ENCODE data around the gene DNMT3A.
"Not testable (repeated sequence)": the region's sequence is repeated elsewhere in the genome, so short reads cannot be mapped to it uniquely, and the experiment has no call there.

The DNMT3A gene

DNA sequence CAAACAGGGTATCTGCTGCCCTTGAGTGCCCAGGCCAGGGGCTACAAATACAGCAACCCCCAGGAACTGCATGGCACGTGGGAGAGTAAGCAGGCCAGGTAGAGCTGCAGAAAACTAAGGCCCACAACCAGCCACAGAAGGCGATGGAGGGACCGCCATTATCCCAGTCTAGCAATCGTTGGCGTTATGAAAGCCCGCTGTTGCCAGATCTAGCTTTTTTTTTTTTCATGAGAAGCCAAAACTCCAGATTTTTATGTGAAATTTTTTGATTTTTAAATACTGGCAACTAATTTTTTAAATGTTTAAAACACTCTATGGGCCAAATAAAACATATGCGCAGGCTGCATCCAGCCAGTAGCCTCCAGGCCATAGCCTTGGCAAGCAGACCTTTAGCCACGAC lies 59.8 kb downstream of the DNMT3A start:
- no peak for DNase-seq (ENCODE audit: low read depth)

DNA sequence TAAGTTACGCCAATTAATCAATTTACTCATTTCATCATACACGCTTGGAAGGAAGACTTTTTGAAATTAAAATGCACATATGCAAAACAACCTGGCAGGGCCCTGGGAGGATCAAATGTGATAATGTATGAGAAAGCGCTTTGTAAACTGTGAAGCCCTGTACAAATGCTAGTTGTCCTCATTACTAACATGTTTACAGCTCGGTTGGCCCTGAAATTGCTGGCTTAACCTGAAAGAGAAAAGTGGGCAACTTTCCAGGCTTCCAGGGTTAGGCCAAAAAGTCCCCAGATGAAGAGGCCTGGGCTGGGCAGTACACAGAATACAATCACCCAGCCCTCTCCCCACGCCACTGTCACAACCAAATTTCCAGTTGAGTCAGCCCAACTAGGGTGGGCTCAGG lies 60.2 kb downstream of the DNMT3A start:
- DNase-seq (ENCODE audit: low read depth), result no peak

DNA sequence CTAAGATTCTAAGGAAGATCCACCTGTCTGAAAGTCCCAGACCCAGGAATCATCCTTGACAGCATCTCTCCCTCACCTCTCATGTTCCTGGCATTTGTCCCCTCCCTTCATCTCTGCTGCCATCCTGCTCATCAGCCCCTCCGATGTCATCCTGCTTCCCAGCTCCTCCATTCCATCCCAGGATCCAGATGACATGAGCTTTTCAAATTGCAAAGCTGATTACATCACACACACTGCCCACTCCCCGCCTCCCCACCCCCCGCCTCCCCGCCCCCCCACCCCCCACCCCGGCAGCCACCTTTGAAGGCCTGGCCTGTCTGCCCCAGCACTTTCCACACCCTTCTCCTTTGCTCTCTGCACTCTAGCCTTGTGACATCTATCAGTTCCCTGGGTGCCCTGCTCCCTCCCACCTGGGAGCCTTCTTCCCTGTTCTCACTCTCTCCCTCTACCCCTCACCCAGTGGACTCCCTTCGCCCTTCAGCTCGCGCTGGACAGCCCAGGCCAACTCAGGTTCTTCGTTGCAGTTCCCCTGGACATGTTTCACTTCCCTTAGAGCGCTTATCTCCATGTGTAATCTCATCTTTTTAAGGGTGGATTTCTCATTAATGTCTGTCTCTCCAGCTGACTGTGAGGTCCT lies 61.6 kb downstream of the DNMT3A start:
- no peak for DNase-seq (ENCODE audit: low read depth)

DNA sequence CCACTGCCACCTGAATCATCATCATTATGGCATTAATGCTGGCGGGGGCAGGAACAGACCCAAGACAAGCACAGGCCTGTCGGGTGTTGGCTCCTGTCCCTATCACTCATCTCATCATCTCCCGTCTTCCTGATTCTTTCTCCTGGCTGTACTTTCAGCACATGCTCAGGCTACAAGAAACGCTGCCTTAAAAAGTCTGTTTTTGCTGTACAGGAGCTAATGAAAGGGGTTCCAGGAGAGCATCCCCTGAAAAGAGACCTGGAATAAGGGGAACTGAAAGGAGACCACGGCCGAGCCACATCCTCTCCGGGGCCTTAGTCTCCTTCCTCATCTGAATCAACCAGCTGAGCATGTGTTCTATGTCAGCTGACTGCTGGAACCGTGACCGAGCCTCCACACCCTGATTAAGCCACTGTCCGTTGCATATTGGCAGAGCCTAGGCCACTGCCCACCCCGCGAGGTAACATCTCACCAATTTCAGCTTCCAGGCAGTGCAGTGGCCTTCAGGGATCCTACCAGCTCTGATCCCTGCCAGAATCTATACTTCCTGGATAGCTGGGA lies 62.6 kb downstream of the DNMT3A start:
- no peak for DNase-seq (ENCODE audit: low read depth)

DNA sequence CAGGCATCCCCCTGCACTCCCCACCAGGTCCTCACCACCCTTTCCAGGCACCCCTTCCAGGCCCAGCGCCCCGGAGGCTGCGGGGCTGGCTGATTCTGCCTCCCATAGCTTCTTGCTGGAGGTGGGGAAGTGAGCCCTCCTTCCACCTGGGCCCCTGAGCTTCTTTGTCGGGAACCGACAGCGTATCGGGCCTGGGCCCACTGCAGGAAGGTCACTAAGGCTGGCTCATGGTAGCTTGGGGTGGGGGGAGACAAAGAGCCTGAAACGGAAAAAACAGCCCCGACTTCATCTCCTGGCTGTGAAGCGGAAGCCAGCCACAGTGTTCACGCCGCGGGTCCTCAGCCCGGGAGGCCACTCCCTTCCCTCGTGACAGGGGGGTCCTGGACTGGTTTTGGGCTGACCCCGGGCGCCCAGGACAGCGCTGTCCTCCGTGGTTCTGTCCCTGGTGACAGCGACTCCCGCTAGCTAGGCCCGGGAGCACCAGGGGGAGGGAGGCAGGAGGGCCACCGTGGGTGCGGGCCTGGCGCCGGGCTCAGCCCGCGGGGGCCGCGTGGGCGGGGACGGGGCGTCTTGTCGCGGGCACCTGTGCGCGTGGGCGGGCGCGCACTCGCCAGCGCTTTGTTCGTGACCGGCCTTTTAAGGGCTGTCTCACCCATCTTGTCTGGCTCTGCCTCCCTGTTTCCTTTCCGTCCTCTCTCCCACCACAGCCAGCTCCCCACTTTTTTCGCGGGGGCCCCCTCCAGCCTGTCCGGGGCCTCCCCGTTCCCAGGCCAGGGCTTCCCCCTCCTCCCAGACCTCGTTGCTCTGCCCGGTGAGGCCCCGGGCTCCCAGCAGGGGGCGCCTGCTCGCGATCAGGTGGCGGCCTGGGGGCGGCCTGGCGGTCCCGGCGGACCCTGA lies 64.9 kb downstream of the DNMT3A start:
- no peak for DNase-seq (ENCODE audit: low read depth)

DNA sequence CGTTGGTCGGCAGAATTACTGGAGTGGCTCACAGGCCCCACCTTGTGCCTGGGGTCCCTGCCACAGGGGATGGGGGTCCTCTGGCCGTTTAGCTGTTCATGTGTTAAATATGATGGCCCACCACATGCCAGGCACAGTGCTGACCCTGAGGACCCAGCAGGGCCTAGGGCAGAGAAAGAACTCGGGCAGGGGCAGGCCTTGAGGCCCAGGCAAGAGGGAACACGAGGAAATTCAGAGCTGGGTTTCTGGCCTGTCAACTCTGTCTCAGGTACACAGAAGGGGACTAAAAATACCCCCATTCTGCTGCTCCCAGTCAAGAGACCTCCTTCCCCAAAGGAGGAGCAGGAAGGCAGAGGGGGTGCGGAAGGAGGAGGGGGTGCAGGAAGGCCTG lies 66.2 kb downstream of the DNMT3A start:
- DNase-seq (ENCODE audit: low read depth), result no peak

DNA sequence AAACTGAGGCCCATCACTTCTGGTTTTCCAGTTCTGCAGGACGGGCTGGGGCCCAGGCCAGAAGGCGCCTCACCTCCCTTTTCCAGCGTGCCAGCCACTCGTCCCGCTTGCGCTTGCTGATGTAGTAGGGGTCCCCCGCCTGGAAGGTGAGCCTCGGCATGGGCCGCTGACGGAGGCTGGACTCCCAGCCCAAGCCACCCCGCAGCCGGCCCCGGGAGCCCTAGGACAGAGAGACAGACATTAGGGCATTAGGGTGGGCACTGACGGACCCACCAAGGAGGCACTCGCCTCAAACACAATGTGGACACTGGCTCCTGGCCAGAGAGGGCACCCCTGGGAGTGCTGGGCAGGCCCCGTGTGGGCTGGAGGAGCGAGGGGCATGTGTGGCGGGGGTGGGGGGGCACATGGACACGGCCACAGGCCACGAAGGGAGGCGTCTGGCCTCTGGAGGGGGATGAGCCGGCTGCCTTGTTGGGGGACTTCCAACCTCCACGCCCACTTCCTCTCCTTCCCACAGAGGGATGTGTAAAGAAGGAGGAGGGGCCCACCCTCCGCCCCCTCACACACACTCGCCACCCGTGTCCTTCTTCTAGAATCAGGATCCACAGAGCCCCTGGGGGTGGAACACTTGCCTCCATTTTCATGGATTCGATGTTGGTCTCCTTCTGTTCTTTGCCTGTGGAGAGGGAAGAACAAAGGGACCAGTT lies 66.7 kb downstream of the DNMT3A start:
- no peak for DNase-seq (ENCODE audit: low read depth)

DNA sequence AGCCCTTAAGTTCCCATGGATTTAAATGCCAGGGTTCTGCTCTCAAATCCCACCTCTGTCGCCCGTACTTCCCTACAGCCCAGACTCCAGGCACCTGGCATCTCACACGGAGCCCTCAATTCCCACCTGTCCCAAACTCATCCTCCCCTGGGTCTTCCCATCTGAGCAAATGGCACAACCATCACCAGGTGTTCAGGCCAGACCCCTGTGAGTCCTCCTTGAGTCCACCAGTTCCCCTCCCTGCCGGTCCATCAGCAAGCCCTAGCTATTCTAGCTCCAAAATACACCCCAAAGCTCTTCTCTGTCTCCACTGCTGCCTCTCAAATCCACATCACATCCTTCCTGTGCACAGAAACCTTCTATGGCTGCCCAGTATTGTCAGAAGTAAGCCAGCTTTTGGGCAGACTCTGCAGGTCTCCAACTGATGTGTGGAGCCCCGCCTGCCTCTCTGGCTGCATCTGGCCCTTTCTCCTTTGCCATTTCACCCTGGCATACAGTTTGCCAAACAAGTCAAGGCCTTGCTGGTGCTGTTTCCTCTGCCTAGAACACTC lies 67.7 kb downstream of the DNMT3A start:
- no peak for DNase-seq (ENCODE audit: low read depth)

DNA sequence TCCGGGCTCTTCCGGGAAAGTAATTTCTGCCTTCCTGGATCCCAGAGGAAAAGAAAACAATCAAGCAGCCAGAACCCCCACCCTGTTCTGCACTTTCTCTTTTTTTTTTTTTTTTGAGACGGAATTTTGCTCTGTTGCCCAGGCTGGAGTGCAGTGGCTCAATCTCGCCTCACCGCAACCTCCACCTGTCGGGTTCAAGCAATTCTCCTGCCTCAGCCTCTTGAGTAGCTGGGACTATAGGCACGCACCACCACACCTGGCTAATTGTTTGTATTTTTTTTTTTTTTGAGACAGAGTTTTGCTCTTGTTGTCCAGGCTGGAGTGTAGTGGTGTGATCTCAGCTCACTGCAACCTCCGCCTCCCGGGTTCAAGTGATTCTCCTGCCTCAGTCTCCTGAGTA lies 69.0 kb downstream of the DNMT3A start:
- not testable (repeated sequence) for DNase-seq (ENCODE audit: low read depth)

DNA sequence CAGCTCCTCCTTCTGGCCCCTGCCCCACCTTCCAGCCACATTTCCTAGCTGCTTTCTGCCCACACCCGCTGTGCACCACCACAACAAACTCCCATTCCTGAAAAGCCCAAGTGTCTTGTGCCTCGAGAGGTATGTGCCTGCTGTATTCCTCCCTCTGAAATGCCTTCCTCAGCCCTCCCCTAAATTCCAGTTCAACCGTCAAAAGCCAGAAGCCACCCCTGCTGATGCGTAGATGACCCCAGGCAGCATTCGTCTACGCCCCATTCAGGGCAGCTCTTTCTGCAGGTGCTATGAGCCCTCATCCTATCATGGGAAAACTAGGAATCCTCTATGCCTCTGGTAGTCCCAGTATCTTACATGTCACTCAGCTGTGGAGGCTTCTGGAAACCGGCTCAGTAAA lies 71.7 kb downstream of the DNMT3A start:
- no peak for DNase-seq (ENCODE audit: low read depth)

DNA sequence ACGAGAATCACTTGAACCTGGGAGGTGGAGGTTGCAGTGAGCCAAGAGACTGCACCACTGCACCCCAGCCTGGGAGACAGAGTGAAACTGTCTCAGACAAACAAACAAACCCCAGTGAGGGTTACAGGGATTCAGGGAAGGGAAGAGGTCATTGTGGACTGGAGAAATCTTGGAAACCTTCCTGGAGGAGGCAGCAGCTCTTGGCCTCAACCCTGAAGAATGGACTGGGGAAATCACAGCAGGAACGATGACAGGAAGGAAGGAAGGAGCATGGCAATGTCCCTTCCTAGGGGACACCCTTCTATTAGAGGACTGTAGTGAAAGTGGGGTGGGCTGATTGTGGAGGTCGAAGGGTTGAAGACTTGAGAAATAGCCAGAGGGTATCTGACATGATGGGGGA lies 72.5 kb downstream of the DNMT3A start:
- DNase-seq (ENCODE audit: low read depth), result no peak

DNA sequence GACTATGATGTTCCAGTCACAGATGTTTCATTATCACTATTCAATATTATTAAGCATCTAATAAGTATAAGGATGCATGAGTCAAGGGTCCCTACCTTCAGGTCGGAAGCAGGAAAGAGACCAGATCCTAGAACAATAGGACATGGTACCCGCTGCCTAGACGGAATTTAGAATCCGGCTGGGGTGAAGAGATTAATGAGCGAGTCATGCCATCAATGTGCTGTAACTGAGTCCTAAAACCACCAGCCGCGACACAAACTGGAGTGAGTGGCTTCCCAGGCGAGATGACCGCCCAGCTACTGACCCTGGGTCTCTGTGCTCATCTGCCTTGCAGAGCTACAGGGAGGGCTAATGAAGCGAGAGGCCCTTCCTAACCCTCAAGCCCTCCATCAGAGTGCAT lies 73.6 kb downstream of the DNMT3A start:
- DNase-seq (ENCODE audit: low read depth), result no peak

DNA sequence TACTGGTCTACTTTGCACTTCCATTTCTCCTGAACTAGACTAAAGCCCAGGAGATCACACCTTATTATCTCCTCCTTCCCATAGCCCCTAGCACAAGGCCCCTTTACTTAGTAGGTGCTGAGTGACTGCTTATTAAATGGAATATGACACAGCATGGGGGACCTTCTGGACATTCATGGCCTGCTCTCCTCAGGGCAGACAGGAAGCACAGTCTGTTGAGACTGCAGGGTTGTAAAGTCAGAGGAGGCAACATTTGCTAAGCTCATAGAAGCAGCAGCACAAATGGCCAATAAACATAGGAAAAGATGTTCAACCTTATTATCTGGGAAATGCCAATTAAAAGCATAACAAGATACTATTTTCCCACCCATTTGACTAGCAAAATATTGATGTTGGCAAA lies 75.3 kb downstream of the DNMT3A start:
- no peak for DNase-seq (ENCODE audit: low read depth)

DNA sequence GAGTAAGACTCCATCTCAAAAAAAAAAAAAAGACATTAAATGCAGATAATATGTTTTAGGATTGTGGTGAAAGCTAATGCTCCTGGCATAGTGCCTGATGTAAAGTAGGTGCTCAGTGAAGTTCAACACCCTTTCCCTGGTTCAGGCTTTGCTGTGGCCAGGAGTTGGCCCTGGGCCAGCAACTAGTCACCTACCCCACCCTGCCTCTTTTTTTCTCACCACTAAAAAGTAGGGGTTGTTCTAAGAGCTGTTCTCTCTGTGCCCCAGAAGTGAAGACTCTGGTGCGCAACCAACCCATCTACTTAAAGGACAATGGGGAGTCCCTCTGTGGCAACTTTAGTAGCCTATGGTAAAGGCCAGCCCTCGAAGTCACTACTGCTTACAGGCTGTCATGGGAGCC lies 75.9 kb downstream of the DNMT3A start:
- no peak for DNase-seq (ENCODE audit: low read depth)

DNA sequence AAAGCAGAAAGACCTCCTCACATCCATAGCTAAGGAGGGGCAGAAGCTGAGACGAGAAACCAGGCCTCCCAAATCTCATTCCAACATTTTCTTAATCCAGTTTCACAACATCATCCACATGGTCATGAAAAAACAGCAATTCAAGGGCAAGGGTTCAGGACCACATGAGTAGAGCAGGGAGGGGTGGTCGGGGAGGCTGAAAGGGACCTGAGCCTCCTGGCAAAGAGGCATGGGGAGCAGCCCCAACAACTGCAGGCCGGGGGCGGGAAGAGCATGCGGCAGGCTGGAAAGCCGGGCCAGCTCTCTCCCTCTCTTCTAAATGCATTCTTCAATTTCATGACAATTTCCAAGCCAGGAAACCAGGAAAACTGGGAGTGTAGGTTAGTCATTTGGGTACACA lies 76.7 kb downstream of the DNMT3A start:
- DNase-seq (ENCODE audit: low read depth), result no peak

DNA sequence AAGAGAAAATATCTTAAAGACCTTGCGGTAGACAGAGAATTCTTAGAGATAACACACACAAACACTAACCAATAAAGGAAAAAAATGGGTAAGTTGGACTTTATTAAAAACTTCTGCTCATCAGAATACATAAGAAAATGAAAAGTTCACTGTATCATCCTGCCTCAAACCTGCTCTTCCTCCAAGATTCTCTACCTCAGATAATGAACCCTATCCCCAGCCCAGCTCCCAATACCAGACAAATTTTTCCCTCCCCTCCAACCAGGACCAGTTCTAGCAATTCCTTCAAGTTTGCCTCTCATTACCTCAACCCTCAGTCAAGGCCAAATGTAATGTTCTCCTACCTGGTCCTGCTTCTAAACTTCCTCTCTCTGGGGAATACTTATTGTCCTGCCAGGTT lies 79.4 kb downstream of the DNMT3A start:
- DNase-seq (ENCODE audit: low read depth), result no peak

DNA sequence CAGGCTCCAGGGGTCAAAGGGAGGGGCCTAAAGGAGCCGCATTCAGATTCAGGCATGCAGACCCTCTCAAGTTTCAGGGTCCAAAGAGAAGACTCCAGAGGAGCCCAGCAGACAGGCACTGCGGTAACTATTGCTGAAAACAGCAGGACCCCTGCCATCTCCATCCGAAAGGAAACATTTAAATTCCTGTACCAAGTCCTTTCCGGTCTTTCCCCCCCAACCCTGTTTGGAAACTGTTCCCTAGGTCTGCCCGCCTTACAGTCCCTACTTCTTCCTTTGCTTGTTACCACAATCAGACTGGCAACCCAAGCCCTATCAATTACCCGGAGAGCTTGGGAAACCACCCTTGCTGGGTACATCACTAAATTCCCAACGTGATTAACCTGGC lies 82.0 kb downstream of the DNMT3A start:
- no peak for DNase-seq (ENCODE audit: low read depth)

DNA sequence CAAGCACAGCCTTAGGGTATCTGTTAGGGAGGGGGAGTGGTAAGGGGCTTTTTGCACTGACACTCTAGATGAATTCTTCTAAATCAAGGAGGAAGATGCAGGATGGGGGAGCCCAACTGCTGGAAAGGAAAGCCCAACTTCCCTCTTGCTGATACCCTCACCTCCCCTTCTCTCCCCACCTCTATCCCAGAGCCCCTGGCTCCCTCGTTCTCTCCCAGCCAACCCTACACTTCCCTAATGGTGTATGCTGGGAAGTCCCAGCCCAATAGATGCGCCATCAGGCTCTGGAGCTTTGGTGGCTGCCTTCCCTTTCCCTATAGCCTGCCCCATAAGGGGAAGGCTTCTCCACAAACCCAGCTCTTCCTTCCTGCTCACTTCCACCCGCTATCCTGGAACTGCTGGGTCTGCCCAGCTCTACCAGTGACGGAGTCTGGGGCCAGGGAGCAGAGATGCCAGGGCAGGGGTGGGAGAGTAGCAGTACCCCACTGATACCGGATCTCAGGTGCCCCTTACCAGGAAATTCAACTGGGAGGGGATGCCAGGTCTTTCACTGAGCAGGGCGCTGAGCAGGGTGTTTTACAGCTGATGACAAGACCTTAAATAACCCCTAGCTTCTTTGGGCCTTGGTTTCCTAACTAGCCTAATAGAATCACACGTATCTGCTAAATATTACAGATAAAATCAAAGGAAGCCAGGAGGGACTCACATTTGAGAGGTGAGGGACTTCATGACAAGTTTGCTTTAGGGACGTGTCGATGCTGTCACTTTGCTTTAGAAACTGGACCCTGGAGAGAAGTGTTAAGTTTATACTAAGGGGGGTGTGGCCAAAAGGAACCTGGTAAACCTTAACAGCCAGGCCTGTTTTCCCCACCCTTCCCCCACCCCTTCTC lies 82.6 kb downstream of the DNMT3A start:
- no peak for DNase-seq (ENCODE audit: low read depth)

DNA sequence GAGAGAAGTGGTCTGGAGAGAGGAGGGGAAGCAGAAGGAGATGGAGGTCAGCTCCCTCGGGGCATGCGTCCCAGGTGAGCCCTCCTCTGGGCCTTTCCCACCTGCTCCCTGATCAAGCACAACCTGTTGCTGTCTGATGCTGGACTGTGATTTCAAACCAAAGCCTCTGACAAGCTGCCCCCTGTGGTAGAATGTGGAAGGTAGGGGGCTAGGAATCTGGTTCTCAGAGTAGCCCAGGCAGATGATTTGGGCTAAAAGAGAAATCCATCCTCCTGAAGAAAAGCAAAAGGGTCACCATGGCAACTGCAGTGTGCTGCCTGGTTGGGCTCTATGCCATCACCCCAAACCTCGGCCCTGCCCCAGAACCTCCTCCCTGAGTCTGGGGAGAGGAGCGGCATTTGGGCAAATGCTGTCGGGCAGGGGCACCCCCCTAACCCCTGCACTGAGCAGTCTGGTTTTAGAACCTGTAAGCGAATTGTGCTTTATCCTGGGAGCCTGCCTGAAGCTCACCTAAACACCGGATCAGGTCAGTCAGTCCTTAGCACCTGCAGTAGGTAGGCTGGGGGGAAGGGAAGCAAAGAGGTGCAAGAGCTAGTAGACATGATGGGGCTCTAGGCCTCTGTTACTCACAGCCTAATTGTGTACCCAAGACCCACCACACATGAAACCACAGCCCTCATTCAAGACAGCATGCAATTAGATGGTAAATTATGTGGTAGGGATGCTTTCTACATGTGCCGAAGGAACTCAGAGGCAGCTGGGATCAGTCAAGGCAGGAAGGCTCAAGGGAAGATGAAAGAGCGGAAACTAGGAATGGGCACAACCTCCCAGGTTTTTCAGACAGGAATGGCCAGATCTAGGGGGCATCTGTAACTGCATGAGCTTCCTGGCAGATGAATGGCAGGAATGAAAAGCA lies 83.5 kb downstream of the DNMT3A start:
- DNase-seq (ENCODE audit: low read depth), result no peak

DNA sequence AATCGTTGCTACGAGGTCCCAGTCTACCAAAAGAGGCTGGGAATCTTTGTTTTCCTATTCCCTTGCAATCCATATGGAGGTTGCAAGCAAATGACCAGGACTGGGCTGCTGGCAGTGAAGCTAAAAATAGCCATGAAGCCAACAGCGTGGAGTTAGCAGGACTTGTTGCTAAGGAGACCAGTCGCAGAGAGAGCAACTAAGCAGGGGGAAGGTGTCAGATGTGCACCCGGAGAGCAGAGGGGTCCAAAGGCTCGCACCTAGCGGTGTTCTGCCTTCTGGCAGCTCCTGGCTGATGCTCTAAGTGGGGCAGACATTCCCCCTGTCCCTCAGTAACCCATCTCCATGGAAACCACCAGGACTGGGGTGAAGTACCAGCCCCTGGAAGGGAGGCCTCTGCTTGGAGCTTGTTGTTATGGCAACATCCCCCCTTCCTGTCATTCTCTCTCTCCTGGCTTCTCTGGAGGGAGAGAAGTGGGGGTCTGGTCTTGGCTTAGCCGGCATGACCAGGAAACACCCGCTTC lies 84.6 kb downstream of the DNMT3A start:
- no peak for DNase-seq (ENCODE audit: low read depth)
